ENCODE results near the gene LHFPL2. TPM values are rescaled to one million over a fixed set of nuclear protein-coding genes. Genes with fewer than 3 reads are reported as not detected.
"Not testable (repeated sequence)": the region's sequence is repeated elsewhere in the genome, so short reads cannot be mapped to it uniquely, and the experiment has no call there.

Gene LHFPL2
- total RNA-seq, 6 experiments from 2014 or later, result 14.4 to 18.9 (median 16.7) TPM

DNA sequence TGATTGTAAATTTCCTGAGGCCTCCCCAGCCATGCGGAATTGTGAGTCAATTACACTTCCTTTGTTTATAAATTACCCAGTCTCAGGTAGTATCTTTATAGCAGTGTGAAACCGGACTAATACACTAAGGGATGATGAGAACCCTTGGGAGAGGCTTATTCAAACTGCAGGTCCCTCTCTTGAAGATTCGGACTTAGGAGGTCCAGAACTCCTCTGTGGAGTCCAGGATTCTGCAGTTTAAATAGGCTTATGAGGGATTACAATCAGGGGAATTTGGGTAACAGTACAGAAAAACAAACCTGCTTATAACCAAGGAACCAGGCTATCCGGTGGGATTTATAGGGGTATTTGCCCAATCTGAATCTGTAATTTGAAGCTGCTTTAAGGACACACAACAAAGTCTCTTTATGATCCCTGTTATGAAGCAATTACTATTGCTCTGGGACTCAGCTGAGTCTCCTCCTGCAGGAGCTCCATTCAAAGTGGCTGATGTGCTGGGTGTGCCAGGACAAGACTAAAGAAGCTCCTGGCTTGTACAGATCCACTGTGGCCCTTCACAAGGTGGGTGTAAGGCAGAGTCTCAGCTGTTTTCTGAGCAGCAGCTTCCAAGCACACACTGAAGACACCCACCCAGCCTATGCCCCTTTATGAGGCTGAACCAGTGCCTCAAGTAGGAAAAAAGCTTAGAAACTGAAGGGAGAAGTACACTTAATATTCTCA is 41.8 kb upstream of the LHFPL2 start:
- Mint-ChIP-seq H3K9me3 (peaks cover 19% of the 10 kb centered on the region), H3K27me3 (ENCODE audit: insufficient read depth) (peaks cover 9% of the 10 kb centered on the region; the same call in 1 of the 2 replicates), H3K27ac (no peak overlapping the region), H3K4me3 (no peak overlapping the region), H3K36me3 (ENCODE audit: low read depth) (0 out of 2 replicates have a peak, but pooled peaks cover 8% of the 10 kb centered on the region), H3K4me1 (ENCODE audit: low read depth) (no peaks in the 10 kb centered on the region)
- DNase-seq, result no peak
- TF ChIP-seq CTCF (IDR thresholded peaks at IDR 0.05), result no peak

GRCh38 chr5:78689540-78690252 is 41.1 kb upstream of the LHFPL2 start:
- Mint-ChIP-seq H3K9me3 (peaks cover 16% of the 10 kb centered on the region), H3K36me3 (ENCODE audit: low read depth) (0 out of 2 replicates have a peak, but pooled peaks cover 8% of the 10 kb centered on the region), H3K4me1 (ENCODE audit: low read depth) (no peaks in the 10 kb centered on the region), H3K4me3 (no peak overlapping the region), H3K27me3 (ENCODE audit: insufficient read depth) (peaks cover 9% of the 10 kb centered on the region; the same call in 1 of the 2 replicates), H3K27ac (no peak overlapping the region)
- DNase-seq, result no peak
- TF ChIP-seq CTCF (IDR thresholded peaks at IDR 0.05), result no peak

DNA sequence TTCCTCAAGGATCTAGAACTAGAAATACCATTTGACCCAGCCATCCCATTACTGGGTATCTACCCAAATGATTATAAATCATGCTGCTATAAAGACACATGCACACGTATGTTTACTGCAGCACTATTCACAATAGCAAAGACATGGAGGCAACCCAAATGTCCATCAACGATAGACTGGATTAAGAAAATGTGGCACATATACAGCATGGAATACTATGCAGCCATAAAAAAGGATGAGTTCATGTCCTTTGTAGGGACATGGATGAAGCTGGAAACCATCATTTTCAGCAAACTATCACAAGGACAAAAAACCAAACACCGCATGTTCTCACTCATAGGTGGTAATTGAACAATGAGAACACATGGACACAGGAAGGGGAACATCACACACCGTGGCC is 38.9 kb upstream of the LHFPL2 start:
- not testable (repeated sequence) for H3K36me3 Mint-ChIP-seq (ENCODE audit: low read depth); DNase-seq; H3K4me1 Mint-ChIP-seq (ENCODE audit: low read depth); H3K27ac Mint-ChIP-seq; H3K4me3 Mint-ChIP-seq
- Mint-ChIP-seq H3K27me3 (ENCODE audit: insufficient read depth) (peaks cover 21% of the 10 kb centered on the region), H3K9me3 (peaks cover 10% of the 10 kb centered on the region)

DNA sequence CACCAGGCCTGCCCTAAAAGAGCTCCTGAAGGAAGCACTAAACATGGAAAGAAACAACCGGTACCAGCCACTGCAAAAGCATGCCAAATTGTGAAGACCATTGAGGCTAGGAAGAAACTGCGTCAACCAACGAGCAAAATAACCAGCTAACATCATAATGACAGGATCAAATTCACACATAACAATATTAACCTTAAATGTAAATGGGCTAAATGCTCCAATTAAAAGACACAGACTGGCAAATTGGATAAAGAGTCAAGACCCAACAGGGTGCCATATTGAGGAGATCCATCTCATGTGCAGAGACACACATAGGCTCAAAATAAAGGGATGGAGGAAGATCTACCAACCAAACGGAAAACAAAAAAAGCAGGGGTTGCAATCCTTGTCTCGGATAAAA is 35.3 kb upstream of the LHFPL2 start:
- peaks cover 10% of the 10 kb centered on the region for H3K9me3 Mint-ChIP-seq
- not testable (repeated sequence) for H3K4me3 Mint-ChIP-seq; DNase-seq; H3K36me3 Mint-ChIP-seq (ENCODE audit: low read depth); H3K27ac Mint-ChIP-seq; H3K4me1 Mint-ChIP-seq (ENCODE audit: low read depth)
- peaks cover 18% of the 10 kb centered on the region for H3K27me3 Mint-ChIP-seq (ENCODE audit: insufficient read depth)

DNA sequence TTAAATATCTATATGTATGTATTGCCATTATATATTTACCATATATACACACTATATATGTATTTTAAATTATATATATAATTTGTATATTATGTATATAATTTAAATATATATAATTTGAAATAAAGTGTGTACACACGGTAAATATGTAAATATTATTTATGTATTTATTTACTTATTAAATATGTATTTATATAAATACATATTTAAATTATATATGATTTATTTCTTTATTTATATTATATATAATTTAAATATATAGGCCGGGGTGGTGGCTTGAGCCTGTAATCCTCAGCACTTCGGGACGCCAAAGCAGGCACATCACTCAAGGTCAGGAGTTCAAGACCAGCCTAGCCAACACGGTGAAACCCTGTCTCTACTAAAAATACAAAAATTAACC is 31.3 kb upstream of the LHFPL2 start:
- H3K36me3 Mint-ChIP-seq (ENCODE audit: low read depth), result no peaks in the 10 kb centered on the region
- no peak for DNase-seq
- peaks cover 12% of the 10 kb centered on the region for H3K27me3 Mint-ChIP-seq (ENCODE audit: insufficient read depth)
- no peak overlapping the region for H3K4me3 Mint-ChIP-seq
- no peak overlapping the region for H3K27ac Mint-ChIP-seq
- peaks cover 21% of the 10 kb centered on the region for H3K4me1 Mint-ChIP-seq (ENCODE audit: low read depth)
- TF ChIP-seq CTCF (IDR thresholded peaks at IDR 0.05), result no peak
- no peaks in the 10 kb centered on the region; the same call in 1 of the 2 replicates for H3K9me3 Mint-ChIP-seq

- Mint-ChIP-seq H3K4me1 (ENCODE audit: low read depth) (peaks cover 21% of the 10 kb centered on the region), H3K27ac (peak overlapping the region; percentile 90), H3K9me3 (no peaks in the 10 kb centered on the region), H3K4me3 (peak overlapping the region; percentile 61), H3K36me3 (ENCODE audit: low read depth) (no peaks in the 10 kb centered on the region), H3K27me3 (ENCODE audit: insufficient read depth) (peaks cover 5% of the 10 kb centered on the region; the same call in 1 of the 2 replicates)
- peak; percentile 93 for DNase-seq
- peak; percentile 53 for TF ChIP-seq CTCF (IDR thresholded peaks at IDR 0.05)
These were observed 29.5 kb upstream of the LHFPL2 start for GRCh38 chr5:78677777-78678668.

Measured in HFFc6 (cell line).